ENCODE data around the gene POFUT2. TPM values are rescaled to one million over a fixed set of nuclear protein-coding genes. Genes with fewer than 3 reads are reported as not detected.

POFUT2 gene
- total RNA-seq, 2 experiments from 2014 or later, result 17.0 to 20.5 TPM

DNA sequence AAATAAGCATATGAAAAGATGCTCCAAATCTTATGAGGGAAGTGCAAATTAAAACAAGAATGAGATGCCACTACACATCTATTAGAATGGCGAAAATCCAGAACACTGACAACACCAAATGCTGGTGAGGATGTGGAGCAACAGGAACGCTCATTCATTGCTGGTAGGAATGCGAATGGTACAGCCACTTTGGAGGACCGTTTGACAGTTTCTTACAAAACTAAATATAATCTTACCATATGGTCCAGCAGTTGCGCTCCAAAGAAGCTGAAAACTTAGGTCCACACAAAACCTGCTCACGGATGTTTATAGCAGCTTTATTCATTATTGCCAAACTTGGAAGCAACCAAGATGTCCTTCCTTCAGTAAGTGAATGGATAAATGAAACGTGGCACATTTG is 50.3 kb downstream of the POFUT2 start:
- Histone ChIP-seq H3K79me2 (ENCODE audit: insufficient read depth, low read depth, low read length) (no peaks in the 10 kb centered on the region), H3K9me2 (ENCODE audit: insufficient read depth, low read length) (no peaks in the 10 kb centered on the region), H4K20me1 (ENCODE audit: insufficient read depth, low read length) (no peaks in the 10 kb centered on the region), H3K4me3 (ENCODE audit: low read depth, low read length, poor library complexity, severe bottlenecking) (no peak overlapping the region), H3K27ac (ENCODE audit: low read depth, low read length, poor library complexity, severe bottlenecking) (no peak overlapping the region), H3K4me1 (ENCODE audit: insufficient read depth, low read length, poor library complexity, severe bottlenecking) (no peaks in the 10 kb centered on the region), H3K9me3 (ENCODE audit: low read length) (no peaks in the 10 kb centered on the region), H3K36me3 (ENCODE audit: insufficient read depth, low read length) (no peaks in the 10 kb centered on the region), H2AFZ (ENCODE audit: low read length) (no peak overlapping the region), H3K4me2 (ENCODE audit: low read length) (no peak overlapping the region)
- TF ChIP-seq, protein P1, sequence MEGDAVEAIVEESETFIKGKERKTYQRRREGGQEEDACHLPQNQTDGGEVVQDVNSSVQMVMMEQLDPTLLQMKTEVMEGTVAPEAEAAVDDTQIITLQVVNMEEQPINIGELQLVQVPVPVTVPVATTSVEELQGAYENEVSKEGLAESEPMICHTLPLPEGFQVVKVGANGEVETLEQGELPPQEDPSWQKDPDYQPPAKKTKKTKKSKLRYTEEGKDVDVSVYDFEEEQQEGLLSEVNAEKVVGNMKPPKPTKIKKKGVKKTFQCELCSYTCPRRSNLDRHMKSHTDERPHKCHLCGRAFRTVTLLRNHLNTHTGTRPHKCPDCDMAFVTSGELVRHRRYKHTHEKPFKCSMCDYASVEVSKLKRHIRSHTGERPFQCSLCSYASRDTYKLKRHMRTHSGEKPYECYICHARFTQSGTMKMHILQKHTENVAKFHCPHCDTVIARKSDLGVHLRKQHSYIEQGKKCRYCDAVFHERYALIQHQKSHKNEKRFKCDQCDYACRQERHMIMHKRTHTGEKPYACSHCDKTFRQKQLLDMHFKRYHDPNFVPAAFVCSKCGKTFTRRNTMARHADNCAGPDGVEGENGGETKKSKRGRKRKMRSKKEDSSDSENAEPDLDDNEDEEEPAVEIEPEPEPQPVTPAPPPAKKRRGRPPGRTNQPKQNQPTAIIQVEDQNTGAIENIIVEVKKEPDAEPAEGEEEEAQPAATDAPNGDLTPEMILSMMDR (conservative IDR thresholded peaks at IDR 0.05; ENCODE audit: low read length), result no peak
- POLR2A ChIA-PET, result no interaction called here
- CTCF ChIA-PET (ENCODE audit: unreplicated experiment), result no interaction called here
- intact Hi-C loops (cut with micrococcal nuclease; ENCODE audit: unreplicated experiment), result no loop called here
- no peak for DNase-seq (ENCODE audit: low spot score)
- no TSS peak for BruUV-seq (replicated peaks)

DNA sequence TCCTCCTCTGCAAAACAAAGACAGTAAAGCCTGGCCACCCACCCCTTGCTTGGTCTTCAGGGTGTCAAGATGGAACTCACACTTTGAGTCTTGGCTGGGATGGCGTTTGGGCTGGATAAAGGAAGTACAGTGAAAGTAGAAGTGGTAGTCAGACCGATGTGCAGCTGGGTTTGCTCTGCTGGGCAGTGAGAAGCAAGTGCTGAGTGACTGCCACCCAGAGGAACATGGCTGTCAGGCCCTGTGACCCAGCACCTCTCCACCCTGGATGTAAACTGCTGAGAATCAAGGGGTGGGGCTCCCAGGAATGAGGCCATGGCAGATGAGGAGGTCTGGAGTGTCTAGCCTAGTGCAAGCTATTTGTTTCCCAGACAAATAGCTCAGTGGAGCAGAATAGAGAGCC is 51.2 kb downstream of the POFUT2 start:
- Histone ChIP-seq H3K9me3 (ENCODE audit: low read length) (no peaks in the 10 kb centered on the region), H3K4me1 (ENCODE audit: insufficient read depth, low read length, poor library complexity, severe bottlenecking) (no peaks in the 10 kb centered on the region), H3K4me2 (ENCODE audit: low read length) (no peak overlapping the region), H3K27ac (ENCODE audit: low read depth, low read length, poor library complexity, severe bottlenecking) (no peak overlapping the region), H3K9me2 (ENCODE audit: insufficient read depth, low read length) (no peaks in the 10 kb centered on the region), H3K36me3 (ENCODE audit: insufficient read depth, low read length) (no peaks in the 10 kb centered on the region), H2AFZ (ENCODE audit: low read length) (no peak overlapping the region), H4K20me1 (ENCODE audit: insufficient read depth, low read length) (no peaks in the 10 kb centered on the region), H3K4me3 (ENCODE audit: low read depth, low read length, poor library complexity, severe bottlenecking) (no peak overlapping the region), H3K79me2 (ENCODE audit: insufficient read depth, low read depth, low read length) (no peaks in the 10 kb centered on the region)
- TF ChIP-seq EZH2phosphoT487 (IDR thresholded peaks at IDR 0.05; ENCODE audit: borderline replicate concordance, low read depth, low read length), result no peak
- TF ChIP-seq, protein P1 (conservative IDR thresholded peaks at IDR 0.05; ENCODE audit: low read length), result no peak
- no TSS peak for BruUV-seq (replicated peaks)
- intact Hi-C loops (cut with micrococcal nuclease; ENCODE audit: unreplicated experiment), result no loop called here
- CTCF ChIA-PET (ENCODE audit: unreplicated experiment), result no interaction called here
- POLR2A ChIA-PET, result no interaction called here
- DNase-seq (ENCODE audit: low spot score), result peak; percentile 10

DNA sequence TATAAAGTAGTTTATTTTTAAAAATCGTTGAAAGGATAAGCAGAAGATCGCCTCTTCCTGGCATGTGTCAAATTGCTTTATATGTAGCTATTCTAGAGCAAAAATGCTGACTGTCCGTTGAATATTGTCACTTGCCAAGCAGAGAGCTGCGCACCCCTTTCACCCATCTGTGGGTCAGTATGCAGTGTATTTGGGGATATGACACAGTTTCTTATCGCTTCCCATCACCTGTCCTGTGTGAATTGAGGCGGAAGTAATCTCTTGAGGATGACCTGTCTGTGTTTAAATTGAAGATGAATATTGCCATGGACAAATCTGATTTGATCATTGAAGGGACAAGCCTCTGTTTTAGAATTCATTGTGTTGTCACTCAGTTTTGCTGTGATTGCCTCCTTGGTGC is 52.2 kb downstream of the POFUT2 start:
- H2AFZ ChIP-seq (ENCODE audit: low read length), result no peak overlapping the region
- no peak for DNase-seq (ENCODE audit: low spot score)
- no peak overlapping the region for H3K4me3 ChIP-seq (ENCODE audit: low read depth, low read length, poor library complexity, severe bottlenecking)
- ChIA-PET CTCF (ENCODE audit: unreplicated experiment) (no interaction called here), POLR2A (no interaction called here)
- H4K20me1 ChIP-seq (ENCODE audit: insufficient read depth, low read length), result no peaks in the 10 kb centered on the region
- H3K36me3 ChIP-seq (ENCODE audit: insufficient read depth, low read length), result no peaks in the 10 kb centered on the region
- no peak overlapping the region for H3K27ac ChIP-seq (ENCODE audit: low read depth, low read length, poor library complexity, severe bottlenecking)
- no peaks in the 10 kb centered on the region for H3K79me2 ChIP-seq (ENCODE audit: insufficient read depth, low read depth, low read length)
- H3K9me2 ChIP-seq (ENCODE audit: insufficient read depth, low read length), result no peaks in the 10 kb centered on the region
- no TSS peak for BruUV-seq (replicated peaks)
- no peaks in the 10 kb centered on the region for H3K9me3 ChIP-seq (ENCODE audit: low read length)
- intact Hi-C loops (cut with micrococcal nuclease; ENCODE audit: unreplicated experiment), result no loop called here
- no peaks in the 10 kb centered on the region for H3K4me1 ChIP-seq (ENCODE audit: insufficient read depth, low read length, poor library complexity, severe bottlenecking)
- TF ChIP-seq, protein P1 (conservative IDR thresholded peaks at IDR 0.05; ENCODE audit: low read length), result no peak
- TF ChIP-seq EZH2phosphoT487 (IDR thresholded peaks at IDR 0.05; ENCODE audit: borderline replicate concordance, low read depth, low read length), result no peak
- no peak overlapping the region for H3K4me2 ChIP-seq (ENCODE audit: low read length)
